GM10266 (cell line): Measurements from ENCODE around the gene MRPL21.

Experiments
- DNase-seq: peaks from one replicate; pipeline ENCODE4 v3.0.0; 2012; ENCODE audit errors: extremely low spot score
- TF ChIP-seq, protein P1 (sequence below): IDR thresholded peaks from 2 replicates; pipeline ENCODE4 v1.5.1; 2012; ENCODE audit warnings: mild to moderate bottlenecking, low read depth; ENCODE audit not compliant: control insufficient read depth, insufficient read depth; ENCODE audit errors: missing control alignments

The MRPL21 gene

GRCh38 chr11:68938816-68939582 lies 35.4 kb upstream of the MRPL21 start:
- no peak for DNase-seq
- TF ChIP-seq, protein P1, sequence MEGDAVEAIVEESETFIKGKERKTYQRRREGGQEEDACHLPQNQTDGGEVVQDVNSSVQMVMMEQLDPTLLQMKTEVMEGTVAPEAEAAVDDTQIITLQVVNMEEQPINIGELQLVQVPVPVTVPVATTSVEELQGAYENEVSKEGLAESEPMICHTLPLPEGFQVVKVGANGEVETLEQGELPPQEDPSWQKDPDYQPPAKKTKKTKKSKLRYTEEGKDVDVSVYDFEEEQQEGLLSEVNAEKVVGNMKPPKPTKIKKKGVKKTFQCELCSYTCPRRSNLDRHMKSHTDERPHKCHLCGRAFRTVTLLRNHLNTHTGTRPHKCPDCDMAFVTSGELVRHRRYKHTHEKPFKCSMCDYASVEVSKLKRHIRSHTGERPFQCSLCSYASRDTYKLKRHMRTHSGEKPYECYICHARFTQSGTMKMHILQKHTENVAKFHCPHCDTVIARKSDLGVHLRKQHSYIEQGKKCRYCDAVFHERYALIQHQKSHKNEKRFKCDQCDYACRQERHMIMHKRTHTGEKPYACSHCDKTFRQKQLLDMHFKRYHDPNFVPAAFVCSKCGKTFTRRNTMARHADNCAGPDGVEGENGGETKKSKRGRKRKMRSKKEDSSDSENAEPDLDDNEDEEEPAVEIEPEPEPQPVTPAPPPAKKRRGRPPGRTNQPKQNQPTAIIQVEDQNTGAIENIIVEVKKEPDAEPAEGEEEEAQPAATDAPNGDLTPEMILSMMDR = no peak

- TF ChIP-seq, protein P1 = no peak
- DNase-seq = no peak
Observed at GRCh38 chr11:68938088-68938487, 34.5 kb upstream of the MRPL21 start.

GRCh38 chr11:68936676-68937620 lies 33.3 kb upstream of the MRPL21 start:
- DNase-seq = no peak
- TF ChIP-seq, protein P1 = no peak

DNA sequence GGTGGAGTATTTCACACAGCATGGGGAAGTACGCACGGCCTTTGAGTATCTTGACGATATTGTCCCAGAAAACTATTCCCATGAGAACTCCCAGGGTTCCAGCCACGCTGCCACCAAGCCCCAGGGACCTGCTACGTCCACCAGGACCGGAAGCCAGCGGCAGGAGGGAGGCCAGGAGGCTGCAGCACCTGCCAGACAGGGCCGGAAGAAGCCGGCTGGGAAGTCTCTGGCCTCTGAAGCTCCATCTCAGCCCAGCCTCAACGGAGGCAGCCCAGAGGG lies 32.7 kb upstream of the MRPL21 start:
- TF ChIP-seq, protein P1 = no peak
- DNase-seq = no peak

- no peak for DNase-seq
- TF ChIP-seq, protein P1 = no peak
Observed at GRCh38 chr11:68935516-68936357, 32.1 kb upstream of the MRPL21 start.

DNA sequence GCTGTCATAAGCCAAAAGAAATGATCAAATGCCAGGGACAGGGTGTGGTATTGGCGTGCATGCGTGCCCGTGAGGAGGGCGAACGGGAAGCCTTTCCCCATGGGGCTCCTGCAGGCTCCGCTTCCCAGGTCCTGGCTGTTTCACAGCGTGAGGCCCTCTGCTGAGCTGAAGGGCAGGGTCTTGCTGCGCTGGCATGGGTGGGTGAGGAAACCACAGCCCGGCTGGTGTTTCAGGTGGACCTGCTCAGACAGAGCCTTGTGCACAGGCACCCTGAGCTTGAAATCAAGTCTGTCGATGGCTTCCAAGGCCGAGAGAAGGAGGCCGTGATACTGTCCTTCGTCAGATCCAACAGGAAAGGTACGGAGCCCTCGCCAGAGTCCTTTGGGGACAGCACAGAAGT lies 31.4 kb upstream of the MRPL21 start:
- TF ChIP-seq, protein P1 = no peak
- DNase-seq = no peak
